GM12864 (cell line): Measurements from ENCODE around the gene RAPGEF2.
A peak's percentile ranks its signal among the peaks of the same experiment; 100 is the strongest.
"Not testable (repeated sequence)": the region's sequence is repeated elsewhere in the genome, so short reads cannot be mapped to it uniquely, and the experiment has no call there.

Experiments used
- DNase-seq: peaks from one replicate; pipeline ENCODE4 v3.0.0-alpha.2; 2011; ENCODE audit warnings: low read depth
- H3K4me3 ChIP-seq: 2 replicates; pipeline ENCODE4 v1.5.1; 2011; ENCODE audit warnings: mild to moderate bottlenecking, low read depth, low read length, control low read depth
- TF ChIP-seq, protein P1 (sequence below): IDR thresholded peaks from 2 replicates; pipeline ENCODE4 v1.5.1; 2011; ENCODE audit warnings: low read depth, mild to moderate bottlenecking, moderate library complexity, low read length, control low read depth, inconsistent platforms; ENCODE audit errors: missing control alignments

Gene RAPGEF2

DNA sequence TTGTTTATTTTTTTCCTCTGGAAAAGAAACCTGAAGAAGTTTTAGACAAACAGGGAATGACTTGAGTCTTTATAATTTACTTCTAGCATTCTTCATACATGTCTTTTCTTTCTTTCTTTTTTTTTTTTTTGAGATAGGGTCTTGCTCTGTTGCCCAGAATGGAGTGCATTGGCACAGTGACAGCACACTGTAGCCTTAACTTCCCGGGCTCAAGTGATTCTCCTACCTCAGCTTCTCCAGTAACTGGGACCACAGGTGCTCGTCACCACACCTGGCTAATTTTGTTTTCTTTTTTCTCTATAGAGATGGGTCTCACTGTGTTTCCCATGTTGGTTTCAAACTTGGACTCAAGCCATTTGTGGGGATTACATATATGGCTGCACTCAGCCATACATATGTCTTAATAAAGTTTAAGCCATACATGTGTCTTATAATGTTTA lies 71.8 kb downstream of the RAPGEF2 start:
- DNase-seq = no peak
- TF ChIP-seq, protein P1, sequence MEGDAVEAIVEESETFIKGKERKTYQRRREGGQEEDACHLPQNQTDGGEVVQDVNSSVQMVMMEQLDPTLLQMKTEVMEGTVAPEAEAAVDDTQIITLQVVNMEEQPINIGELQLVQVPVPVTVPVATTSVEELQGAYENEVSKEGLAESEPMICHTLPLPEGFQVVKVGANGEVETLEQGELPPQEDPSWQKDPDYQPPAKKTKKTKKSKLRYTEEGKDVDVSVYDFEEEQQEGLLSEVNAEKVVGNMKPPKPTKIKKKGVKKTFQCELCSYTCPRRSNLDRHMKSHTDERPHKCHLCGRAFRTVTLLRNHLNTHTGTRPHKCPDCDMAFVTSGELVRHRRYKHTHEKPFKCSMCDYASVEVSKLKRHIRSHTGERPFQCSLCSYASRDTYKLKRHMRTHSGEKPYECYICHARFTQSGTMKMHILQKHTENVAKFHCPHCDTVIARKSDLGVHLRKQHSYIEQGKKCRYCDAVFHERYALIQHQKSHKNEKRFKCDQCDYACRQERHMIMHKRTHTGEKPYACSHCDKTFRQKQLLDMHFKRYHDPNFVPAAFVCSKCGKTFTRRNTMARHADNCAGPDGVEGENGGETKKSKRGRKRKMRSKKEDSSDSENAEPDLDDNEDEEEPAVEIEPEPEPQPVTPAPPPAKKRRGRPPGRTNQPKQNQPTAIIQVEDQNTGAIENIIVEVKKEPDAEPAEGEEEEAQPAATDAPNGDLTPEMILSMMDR = no peak
- no peak overlapping the region for H3K4me3 ChIP-seq

GRCh38 chr4:159175085-159175988 lies 72.5 kb downstream of the RAPGEF2 start:
- DNase-seq = peak; percentile 60
- TF ChIP-seq, protein P1 = peak; percentile 75
- no peak overlapping the region; the same call in 1 of the 2 replicates for H3K4me3 ChIP-seq

DNA sequence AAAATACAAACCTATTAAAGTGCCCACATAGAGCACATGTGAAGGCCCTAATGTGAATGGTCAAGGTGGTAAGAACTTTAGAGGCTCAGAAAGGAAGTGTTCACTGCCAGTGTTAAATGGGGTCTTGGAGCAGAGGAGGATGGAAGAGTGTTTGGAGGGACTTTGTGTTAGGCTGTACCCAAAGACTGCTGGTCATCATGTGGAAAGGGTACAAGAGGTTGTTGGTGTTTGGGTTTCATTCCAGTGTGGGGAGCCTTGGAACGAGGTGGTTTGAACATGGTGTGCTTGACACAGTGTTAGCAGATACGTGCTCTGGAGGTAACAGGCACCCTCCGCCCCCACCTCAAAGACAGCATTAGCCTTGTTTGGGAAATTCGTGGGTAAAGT lies 73.1 kb downstream of the RAPGEF2 start:
- TF ChIP-seq, protein P1 = no peak
- no peak for DNase-seq
- no peak overlapping the region; the same call in 1 of the 2 replicates for H3K4me3 ChIP-seq

- TF ChIP-seq, protein P1 = no peak
- peak overlapping the region; percentile 26; the same call in 1 of the 2 replicates for H3K4me3 ChIP-seq
- no peak for DNase-seq
Observed at GRCh38 chr4:159177265-159178150, 74.6 kb downstream of the RAPGEF2 start.

GRCh38 chr4:159178151-159178546 lies 75.3 kb downstream of the RAPGEF2 start:
- TF ChIP-seq, protein P1 = no peak
- no peak for DNase-seq
- H3K4me3 ChIP-seq = peak overlapping the region; percentile 26; the same call in 1 of the 2 replicates

- peak overlapping the region; percentile 26; the same call in 1 of the 2 replicates for H3K4me3 ChIP-seq
- TF ChIP-seq, protein P1 = no peak
- no peak for DNase-seq
Observed at GRCh38 chr4:159178979-159179969, 76.4 kb downstream of the RAPGEF2 start.

DNA sequence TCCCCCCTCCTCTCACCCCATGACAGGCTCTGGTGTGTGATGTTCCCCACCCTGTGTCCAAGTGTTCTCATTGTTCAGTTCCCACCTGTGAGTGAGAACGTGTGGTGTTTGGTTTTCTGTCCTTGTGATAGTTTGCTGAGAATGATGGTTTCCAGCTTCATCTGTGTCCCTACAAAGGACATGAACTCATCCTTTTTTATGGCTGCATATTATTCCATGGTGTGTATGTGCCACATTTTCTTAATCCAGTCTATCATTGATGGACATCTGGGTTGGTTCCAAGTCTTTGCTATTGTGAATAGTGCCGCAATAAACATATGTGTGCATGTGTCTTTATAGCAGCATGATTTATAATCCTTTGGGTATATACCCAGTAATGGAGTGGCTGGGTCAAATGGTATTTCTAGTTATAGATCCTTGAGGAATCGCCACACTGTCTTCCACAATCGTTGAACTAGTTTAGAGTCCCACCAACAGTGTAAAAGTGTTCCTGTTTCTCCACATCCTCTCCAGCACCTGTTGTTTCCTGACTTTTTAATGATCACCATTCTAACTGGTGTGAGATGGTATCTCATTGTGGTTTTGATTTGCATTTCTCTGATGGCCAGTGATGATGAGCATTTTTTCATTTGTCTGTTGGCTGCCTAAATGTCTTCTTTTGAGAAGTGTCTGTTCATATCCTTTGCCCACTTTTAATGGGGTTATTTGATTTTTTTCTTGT lies 81.2 kb downstream of the RAPGEF2 start:
- H3K4me3 ChIP-seq, DNase-seq: not testable (repeated sequence)
